Nephron (organoid): ENCODE data around the gene ROGDI.
A peak's percentile ranks its signal among the peaks of the same experiment; 100 is the strongest.

ENCODE experiments used
- H3K27ac Mint-ChIP-seq, 3 experiments: 2 replicates each; pipeline ENCODE4 v1.8.0; 2020; ENCODE audit warnings: mixed read lengths in 3 of 3, mild to moderate bottlenecking in 2 of 3, moderate library complexity in 1 of 3
- H3K27me3 Mint-ChIP-seq: 2 replicates; pipeline ENCODE4 v1.8.0; 2021; ENCODE audit warnings: low read depth, mild to moderate bottlenecking, moderate library complexity, mixed read lengths
- H3K36me3 Mint-ChIP-seq: 2 replicates; pipeline ENCODE4 v1.8.0; 2020; ENCODE audit warnings: low read depth, mixed read lengths
- H3K4me1 Mint-ChIP-seq: 2 replicates; pipeline ENCODE4 v1.8.0; 2020; ENCODE audit warnings: mixed read lengths
- H3K4me3 Mint-ChIP-seq, 3 experiments: 2 replicates each; pipeline ENCODE4 v1.8.0; 2020; ENCODE audit warnings: mild to moderate bottlenecking in 3 of 3, mixed read lengths in 3 of 3, moderate library complexity in 2 of 3
- H3K9me3 Mint-ChIP-seq: 2 replicates; pipeline ENCODE4 v1.8.0; 2020; ENCODE audit warnings: mixed read lengths
- TF ChIP-seq, protein P1 (sequence below), 3 experiments: fragments of 200-600 bp; sonication (generic); IDR thresholded peaks; one replicate each; pipeline ENCODE4 v1.5.0; 2021; ENCODE audit warnings: antibody characterized with exemption in 3 of 3; ENCODE audit not compliant: unreplicated experiment in 3 of 3

Gene ROGDI

DNA sequence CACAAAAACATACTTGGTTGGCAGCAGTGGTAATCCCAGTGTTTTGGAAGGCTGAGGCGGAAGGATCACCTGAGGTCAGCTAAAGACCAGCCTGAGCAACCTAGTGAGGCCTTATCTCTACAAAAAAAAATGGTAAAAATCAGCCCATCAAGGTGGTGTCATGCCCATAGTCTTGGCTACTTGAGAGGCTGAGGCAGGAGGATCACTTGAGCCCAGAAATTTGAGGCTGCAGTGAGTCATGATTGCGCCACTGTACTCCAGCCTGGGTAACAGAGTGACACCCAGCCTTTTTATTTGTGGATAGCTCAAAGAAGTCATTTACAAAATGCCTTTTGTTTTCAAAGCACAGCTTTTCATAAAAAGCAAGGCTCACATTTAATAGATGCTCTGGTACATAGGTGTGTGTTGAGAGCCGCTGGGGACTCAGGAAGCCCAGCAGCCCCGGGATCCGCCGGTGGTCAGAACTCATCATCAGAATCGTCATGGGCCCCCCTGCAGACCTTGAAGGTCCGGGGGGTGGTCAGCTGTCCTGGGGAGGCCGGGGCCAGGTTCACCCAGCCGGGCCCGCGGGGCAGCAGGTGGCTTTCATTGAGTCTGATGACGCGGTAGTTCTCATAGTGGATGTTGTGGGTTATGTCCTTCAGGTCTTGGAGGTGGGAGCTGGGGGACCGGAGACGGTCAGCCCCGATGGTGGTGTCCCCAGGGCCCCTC, 24.9 kb downstream of the ROGDI start:
- Mint-ChIP-seq H3K27me3 (peaks cover 9% of the 10 kb centered on the region), H3K9me3 (no peaks in the 10 kb centered on the region), H3K36me3 (no peaks in the 10 kb centered on the region), H3K4me1 (no peaks in the 10 kb centered on the region), H3K4me3 (no peak overlapping the region), H3K27ac (no peak overlapping the region)
- TF ChIP-seq, protein P1, sequence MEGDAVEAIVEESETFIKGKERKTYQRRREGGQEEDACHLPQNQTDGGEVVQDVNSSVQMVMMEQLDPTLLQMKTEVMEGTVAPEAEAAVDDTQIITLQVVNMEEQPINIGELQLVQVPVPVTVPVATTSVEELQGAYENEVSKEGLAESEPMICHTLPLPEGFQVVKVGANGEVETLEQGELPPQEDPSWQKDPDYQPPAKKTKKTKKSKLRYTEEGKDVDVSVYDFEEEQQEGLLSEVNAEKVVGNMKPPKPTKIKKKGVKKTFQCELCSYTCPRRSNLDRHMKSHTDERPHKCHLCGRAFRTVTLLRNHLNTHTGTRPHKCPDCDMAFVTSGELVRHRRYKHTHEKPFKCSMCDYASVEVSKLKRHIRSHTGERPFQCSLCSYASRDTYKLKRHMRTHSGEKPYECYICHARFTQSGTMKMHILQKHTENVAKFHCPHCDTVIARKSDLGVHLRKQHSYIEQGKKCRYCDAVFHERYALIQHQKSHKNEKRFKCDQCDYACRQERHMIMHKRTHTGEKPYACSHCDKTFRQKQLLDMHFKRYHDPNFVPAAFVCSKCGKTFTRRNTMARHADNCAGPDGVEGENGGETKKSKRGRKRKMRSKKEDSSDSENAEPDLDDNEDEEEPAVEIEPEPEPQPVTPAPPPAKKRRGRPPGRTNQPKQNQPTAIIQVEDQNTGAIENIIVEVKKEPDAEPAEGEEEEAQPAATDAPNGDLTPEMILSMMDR (IDR thresholded peaks at IDR 0.05; ENCODE audit: unreplicated experiment in 3 of 3), result no peak

DNA sequence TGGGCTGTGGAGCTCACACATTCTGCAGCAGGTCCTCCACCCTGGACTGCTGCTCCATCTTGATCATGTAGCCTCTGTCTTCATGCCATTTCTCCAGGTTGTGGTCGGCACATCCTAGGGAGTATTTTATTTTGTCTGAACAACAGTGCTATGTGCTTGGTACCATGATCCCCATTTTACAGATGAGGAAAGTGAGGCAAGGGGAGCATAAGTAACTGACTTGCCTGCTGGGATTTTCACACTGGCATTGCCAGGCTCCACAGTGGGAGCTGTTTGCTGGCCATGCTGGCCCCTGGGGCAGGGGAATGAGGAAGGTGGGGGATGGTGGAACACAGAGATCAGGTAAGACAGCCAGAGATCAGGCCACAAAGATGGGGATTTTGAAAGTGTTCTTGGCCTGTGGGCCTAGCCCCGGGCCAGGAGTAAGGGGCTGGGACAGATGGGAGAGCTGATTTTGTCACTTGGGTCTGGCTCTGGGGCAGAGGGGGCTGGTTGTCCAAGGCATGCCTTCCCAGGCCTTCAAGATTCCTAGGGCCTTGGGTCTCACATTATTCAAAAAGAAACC, 26.2 kb downstream of the ROGDI start:
- TF ChIP-seq, protein P1 (IDR thresholded peaks at IDR 0.05; ENCODE audit: unreplicated experiment in 3 of 3), result no peak
- Mint-ChIP-seq H3K4me1 (no peaks in the 10 kb centered on the region), H3K27ac (no peak overlapping the region), H3K9me3 (no peaks in the 10 kb centered on the region), H3K4me3 (no peak overlapping the region), H3K36me3 (no peaks in the 10 kb centered on the region), H3K27me3 (peaks cover 9% of the 10 kb centered on the region)

DNA sequence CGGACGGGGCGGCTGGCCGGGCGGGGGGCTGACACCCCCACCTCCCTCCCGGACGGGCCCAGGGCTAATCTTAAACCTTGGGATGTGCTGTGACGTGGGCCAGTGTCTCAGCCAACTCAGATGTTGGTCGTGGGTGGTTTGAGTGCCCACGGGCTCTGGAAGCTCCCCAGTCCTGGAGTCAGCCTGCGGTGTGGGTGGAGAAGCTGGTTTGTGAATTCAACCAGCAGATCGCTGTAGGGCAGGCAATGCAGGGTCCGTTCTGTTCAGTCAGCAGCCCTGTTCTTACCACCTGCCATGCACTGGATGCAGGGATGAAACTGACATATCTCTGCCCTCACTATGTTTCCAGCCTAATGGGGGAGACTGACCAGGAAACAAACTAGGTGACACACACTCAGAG, 27.4 kb downstream of the ROGDI start:
- Mint-ChIP-seq H3K4me1 (no peaks in the 10 kb centered on the region), H3K27me3 (peaks cover 4% of the 10 kb centered on the region), H3K27ac (no peak overlapping the region), H3K9me3 (no peaks in the 10 kb centered on the region), H3K36me3 (no peaks in the 10 kb centered on the region), H3K4me3 (no peak overlapping the region)
- TF ChIP-seq, protein P1 (IDR thresholded peaks at IDR 0.05; ENCODE audit: unreplicated experiment in 3 of 3), result no peak

DNA sequence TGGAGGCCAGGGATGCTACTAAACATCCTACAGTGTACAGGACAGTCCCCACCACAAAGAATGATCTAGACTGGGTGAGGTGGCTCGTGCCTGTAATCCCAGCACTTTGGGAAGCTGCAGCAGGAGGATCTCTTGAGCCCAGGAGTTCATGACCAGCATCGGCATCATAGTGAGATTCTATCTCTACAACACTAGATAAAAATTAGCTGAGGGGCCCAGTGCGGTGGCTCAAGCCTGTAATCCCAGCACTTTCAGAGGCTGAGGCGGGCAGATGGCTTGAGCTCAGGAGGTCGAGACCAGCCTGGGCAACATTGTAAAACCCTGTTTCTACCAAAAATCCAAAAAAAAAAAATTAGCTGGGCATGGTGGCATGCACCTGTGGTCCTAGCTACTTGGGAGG, 30.1 kb downstream of the ROGDI start:
- peaks cover 8% of the 10 kb centered on the region for H3K4me1 Mint-ChIP-seq
- TF ChIP-seq, protein P1 (IDR thresholded peaks at IDR 0.05; ENCODE audit: unreplicated experiment in 3 of 3), result no peak
- no peaks in the 10 kb centered on the region for H3K9me3 Mint-ChIP-seq
- no peak overlapping the region for H3K4me3 Mint-ChIP-seq
- no peak overlapping the region for H3K27ac Mint-ChIP-seq
- H3K27me3 Mint-ChIP-seq, result peaks cover 4% of the 10 kb centered on the region
- H3K36me3 Mint-ChIP-seq, result no peaks in the 10 kb centered on the region

DNA sequence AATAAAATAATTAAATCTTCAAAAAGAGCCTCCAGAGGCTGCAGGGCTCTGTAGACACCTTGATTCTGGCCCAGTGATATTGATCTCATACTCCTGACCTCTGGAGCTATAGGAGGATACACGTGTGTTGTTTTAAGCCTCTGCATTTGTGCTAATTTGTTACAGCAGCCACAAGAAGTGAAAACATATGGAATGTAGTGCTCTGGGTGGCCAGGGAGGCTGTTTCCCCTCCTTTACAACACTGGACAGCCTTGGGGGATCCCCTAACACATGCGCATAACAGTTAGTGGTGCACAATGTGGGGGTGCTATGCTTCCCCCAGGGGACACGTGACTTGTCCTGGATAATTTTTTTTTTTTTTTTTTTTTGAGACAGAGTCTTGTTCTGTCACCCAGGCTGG, 30.8 kb downstream of the ROGDI start:
- no peaks in the 10 kb centered on the region for H3K36me3 Mint-ChIP-seq
- peaks cover 4% of the 10 kb centered on the region for H3K27me3 Mint-ChIP-seq
- TF ChIP-seq, protein P1 (IDR thresholded peaks at IDR 0.05; ENCODE audit: unreplicated experiment in 3 of 3), result no peak
- no peak overlapping the region for H3K27ac Mint-ChIP-seq
- H3K9me3 Mint-ChIP-seq, result no peaks in the 10 kb centered on the region
- peaks cover 12% of the 10 kb centered on the region for H3K4me1 Mint-ChIP-seq
- H3K4me3 Mint-ChIP-seq, result no peak overlapping the region

DNA sequence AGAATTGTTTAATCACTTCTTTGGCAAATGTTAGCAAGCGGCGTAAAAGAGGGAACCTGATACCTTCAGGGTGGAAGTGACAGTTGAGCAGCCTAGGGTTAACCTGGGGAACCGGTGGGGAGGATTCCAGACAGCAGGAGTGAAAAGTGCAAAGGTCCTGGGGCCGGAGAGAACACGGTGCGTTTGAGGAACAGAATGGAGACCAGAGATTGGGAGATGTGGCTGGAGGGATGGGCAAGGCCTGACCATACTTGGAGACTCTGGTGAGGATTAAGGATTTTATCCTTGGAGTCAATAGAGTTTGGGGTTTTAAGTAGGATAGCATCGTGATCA, 33.2 kb downstream of the ROGDI start:
- H3K27me3 Mint-ChIP-seq, result peaks cover 4% of the 10 kb centered on the region
- TF ChIP-seq, protein P1 (IDR thresholded peaks at IDR 0.05; ENCODE audit: unreplicated experiment in 3 of 3), result no peak
- no peaks in the 10 kb centered on the region for H3K9me3 Mint-ChIP-seq
- peak overlapping the region; percentile 89 to 91 (median 89) for H3K4me3 Mint-ChIP-seq
- no peaks in the 10 kb centered on the region for H3K36me3 Mint-ChIP-seq
- peak overlapping the region in 2 of 3 experiments; percentile 28 to 91 for H3K27ac Mint-ChIP-seq
- H3K4me1 Mint-ChIP-seq, result peaks cover 19% of the 10 kb centered on the region
